SU-DHL-6 (cell line): Measurements from ENCODE around the gene SOX10.

Experiments
- EZH2phosphoT487 ChIP-seq: fragments of 200-600 bp; sonication (generic), shearing (Covaris generic); conservative IDR thresholded peaks from 2 replicates; pipeline ENCODE4 v1.6.1; 2018; ENCODE audit warnings: mild to moderate bottlenecking, antibody characterized with exemption, low read length, moderate library complexity, mixed read lengths
- TF ChIP-seq, protein P1 (sequence below): fragments of 200-600 bp; sonication (generic); IDR thresholded peaks from one replicate; pipeline ENCODE4 v1.5.1; 2017; ENCODE audit warnings: antibody characterized with exemption, mild to moderate bottlenecking, low read length, moderate library complexity; ENCODE audit not compliant: insufficient read depth, poor library complexity, severe bottlenecking

DNA sequence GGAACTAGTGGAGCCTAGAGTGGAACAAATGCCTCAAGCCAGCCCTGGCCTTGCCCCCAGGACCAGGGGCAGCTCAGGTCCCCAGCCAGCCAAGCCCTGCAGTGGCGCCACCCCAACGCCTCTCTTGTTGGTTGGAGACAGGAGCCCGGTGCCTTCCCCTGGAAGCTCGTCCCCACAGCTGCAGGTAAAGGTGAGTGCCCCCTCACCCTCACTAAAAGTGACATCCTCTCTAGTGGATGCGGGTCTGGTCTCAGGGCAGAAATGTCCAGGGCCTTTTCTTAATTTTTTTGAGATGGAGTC is 56.8 kb downstream of the SOX10 start:
- TF ChIP-seq, protein P1, sequence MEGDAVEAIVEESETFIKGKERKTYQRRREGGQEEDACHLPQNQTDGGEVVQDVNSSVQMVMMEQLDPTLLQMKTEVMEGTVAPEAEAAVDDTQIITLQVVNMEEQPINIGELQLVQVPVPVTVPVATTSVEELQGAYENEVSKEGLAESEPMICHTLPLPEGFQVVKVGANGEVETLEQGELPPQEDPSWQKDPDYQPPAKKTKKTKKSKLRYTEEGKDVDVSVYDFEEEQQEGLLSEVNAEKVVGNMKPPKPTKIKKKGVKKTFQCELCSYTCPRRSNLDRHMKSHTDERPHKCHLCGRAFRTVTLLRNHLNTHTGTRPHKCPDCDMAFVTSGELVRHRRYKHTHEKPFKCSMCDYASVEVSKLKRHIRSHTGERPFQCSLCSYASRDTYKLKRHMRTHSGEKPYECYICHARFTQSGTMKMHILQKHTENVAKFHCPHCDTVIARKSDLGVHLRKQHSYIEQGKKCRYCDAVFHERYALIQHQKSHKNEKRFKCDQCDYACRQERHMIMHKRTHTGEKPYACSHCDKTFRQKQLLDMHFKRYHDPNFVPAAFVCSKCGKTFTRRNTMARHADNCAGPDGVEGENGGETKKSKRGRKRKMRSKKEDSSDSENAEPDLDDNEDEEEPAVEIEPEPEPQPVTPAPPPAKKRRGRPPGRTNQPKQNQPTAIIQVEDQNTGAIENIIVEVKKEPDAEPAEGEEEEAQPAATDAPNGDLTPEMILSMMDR: no peak
- TF ChIP-seq EZH2phosphoT487: no peak
